ENCODE measurements around the gene SMYD3. TPM values are rescaled to one million over a fixed set of nuclear protein-coding genes. Genes with fewer than 3 reads are reported as not detected.

The SMYD3 gene
- total and polyA plus RNA-seq, 9 of the 15 experiments (the other 6 are each of a cell fraction or from before 2014, with no cell fraction given): 128 to 440 (median 197) TPM

DNA sequence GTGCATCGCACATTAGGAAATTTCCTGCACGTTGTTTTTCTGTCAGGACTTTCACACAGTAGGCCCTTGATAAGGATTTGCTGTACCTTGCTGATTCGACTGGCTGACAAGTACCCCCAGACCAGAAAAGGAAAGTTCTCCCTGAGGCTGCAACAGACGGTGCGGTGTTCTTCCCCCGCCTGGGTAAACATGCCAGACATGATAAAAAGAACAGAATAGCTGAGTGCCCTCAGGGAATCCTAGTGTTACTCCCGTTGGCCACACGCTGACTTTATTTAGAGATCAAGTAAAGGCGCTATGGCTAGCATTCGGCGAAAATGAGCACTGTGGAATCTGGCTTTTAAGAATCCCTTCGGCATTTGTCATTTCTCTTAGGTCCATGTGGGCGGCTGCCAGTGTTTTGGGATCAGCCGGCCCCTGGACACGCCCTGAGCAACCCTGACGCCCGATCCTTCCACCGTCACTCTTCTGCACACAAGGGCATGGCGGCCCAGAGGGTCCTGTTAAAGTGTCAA lies 744.6 kb downstream of the SMYD3 start:
- no peak overlapping the region for H3K4me3 ChIP-seq
- no peak overlapping the region for H2AFZ ChIP-seq (ENCODE audit: low read depth, low read length)
- intact Hi-C loops (cut with micrococcal nuclease) (no loop called here), in situ Hi-C loops (cut with MboI) (no loop called here)
- TF ChIP-seq RBM14 (IDR thresholded peaks at IDR 0.05; ENCODE audit: borderline replicate concordance, insufficient read depth, low read depth, low read length): no peak
- TF ChIP-seq, protein P1, sequence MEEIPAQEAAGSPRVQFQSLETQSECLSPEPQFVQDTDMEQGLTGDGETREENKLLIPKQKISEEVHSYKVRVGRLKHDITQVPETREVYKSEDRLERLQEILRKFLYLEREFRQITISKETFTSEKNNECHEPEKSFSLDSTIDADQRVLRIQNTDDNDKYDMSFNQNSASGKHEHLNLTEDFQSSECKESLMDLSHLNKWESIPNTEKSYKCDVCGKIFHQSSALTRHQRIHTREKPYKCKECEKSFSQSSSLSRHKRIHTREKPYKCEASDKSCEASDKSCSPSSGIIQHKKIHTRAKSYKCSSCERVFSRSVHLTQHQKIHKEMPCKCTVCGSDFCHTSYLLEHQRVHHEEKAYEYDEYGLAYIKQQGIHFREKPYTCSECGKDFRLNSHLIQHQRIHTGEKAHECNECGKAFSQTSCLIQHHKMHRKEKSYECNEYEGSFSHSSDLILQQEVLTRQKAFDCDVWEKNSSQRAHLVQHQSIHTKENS (CRISPR knock-in tag; IDR thresholded peaks at IDR 0.05): no peak
- no peak for TF ChIP-seq ARNT (IDR thresholded peaks at IDR 0.05)
- no peak for TF ChIP-seq SPI1 (IDR thresholded peaks at IDR 0.05; ENCODE audit: borderline replicate concordance, low read depth, low read length)
- TF ChIP-seq CBFA2T2 (conservative IDR thresholded peaks at IDR 0.05): no peak
- TF ChIP-seq KLF1 (tag; IDR thresholded peaks at IDR 0.05): no peak
- TF ChIP-seq ZNF436 (CRISPR knock-in tag; IDR thresholded peaks at IDR 0.05): no peak
- TF ChIP-seq GTF2F1 (IDR thresholded peaks at IDR 0.05; ENCODE audit: low read depth, low read length): no peak
- TF ChIP-seq MYNN (IDR thresholded peaks at IDR 0.05): no peak
- no peak for TF ChIP-seq MYNN (CRISPR knock-in tag; IDR thresholded peaks at IDR 0.05)
- no peak for TF ChIP-seq GATA2 (CRISPR knock-in tag; IDR thresholded peaks at IDR 0.05)
- TF ChIP-seq CEBPG (CRISPR knock-in tag; IDR thresholded peaks at IDR 0.05): no peak
- no peak for TF ChIP-seq CEBPG (tag; conservative IDR thresholded peaks at IDR 0.05 in 1 of 2, IDR thresholded peaks at IDR 0.05 in 1 of 2)
- TF ChIP-seq ZNF263 (CRISPR knock-in tag; IDR thresholded peaks at IDR 0.05; ENCODE audit: borderline replicate concordance): no peak
- TF ChIP-seq RCOR1 (IDR thresholded peaks at IDR 0.05; ENCODE audit: borderline replicate concordance in 1 of 2, low read depth in 2 of 2, low read length in 2 of 2): no peak
- TF ChIP-seq RAD51 (IDR thresholded peaks at IDR 0.05; ENCODE audit: borderline replicate concordance, low read depth): no peak
- no peak for TF ChIP-seq SAFB (IDR thresholded peaks at IDR 0.05; ENCODE audit: borderline replicate concordance, low read depth, low read length)
- no peak for TF ChIP-seq ZNF764 (CRISPR knock-in tag; IDR thresholded peaks at IDR 0.05; ENCODE audit: low read depth)
- TF ChIP-seq MBD2 (IDR thresholded peaks at IDR 0.05; ENCODE audit: borderline replicate concordance, low read depth): no peak
- TF ChIP-seq, protein P2, sequence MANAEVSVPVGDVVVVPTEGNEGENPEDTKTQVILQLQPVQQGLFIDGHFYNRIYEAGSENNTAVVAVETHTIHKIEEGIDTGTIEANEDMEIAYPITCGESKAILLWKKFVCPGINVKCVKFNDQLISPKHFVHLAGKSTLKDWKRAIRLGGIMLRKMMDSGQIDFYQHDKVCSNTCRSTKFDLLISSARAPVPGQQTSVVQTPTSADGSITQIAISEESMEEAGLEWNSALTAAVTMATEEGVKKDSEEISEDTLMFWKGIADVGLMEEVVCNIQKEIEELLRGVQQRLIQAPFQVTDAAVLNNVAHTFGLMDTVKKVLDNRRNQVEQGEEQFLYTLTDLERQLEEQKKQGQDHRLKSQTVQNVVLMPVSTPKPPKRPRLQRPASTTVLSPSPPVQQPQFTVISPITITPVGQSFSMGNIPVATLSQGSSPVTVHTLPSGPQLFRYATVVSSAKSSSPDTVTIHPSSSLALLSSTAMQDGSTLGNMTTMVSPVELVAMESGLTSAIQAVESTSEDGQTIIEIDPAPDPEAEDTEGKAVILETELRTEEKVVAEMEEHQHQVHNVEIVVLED (CRISPR knock-in tag; IDR thresholded peaks at IDR 0.05): no peak
- no peak for TF ChIP-seq NFYB (IDR thresholded peaks at IDR 0.05; ENCODE audit: extremely low read depth, insufficient read length)
- no peak overlapping the region for H3K27ac ChIP-seq (ENCODE audit: extremely low read depth, low read depth, low read length)
- no peaks in the 10 kb centered on the region for H3K9me3 ChIP-seq (replicated peaks; ENCODE audit: control insufficient read depth, insufficient read depth, low read depth, low read length)
- ATAC-seq (no peak), DNase-seq (ENCODE audit: extremely low read depth in 1 of 4, low spot score in 3 of 4) (no peak), FAIRE-seq (no peak)
- ChIA-PET POLR2A (interaction anchor here (1.1 kb wide), 1 partner anchor 22 kb away, joined by 4 read pairs; no protein-coding TSS in a partner anchor), CTCF (ENCODE audit: low intra/inter-chr PET ratio) (no interaction called here)
- H3K9me1 ChIP-seq (ENCODE audit: control insufficient read depth, insufficient read depth, low read length): no peaks in the 10 kb centered on the region
- H3K27me3 ChIP-seq (ENCODE audit: control insufficient read depth in 2 of 2, insufficient read depth in 2 of 2, low read length in 2 of 2): no peaks in the 10 kb centered on the region
- no peaks in the 10 kb centered on the region for H3K4me1 ChIP-seq (replicated peaks in 1 of 2; ENCODE audit: control insufficient read depth in 2 of 2, insufficient read depth in 2 of 2, low read length in 2 of 2)
- WGBS (ENCODE audit: insufficient coverage, low coverage, missing lambda C conversion rate): 95% methylated on average over 19 of the region's 19 CpGs
- no peaks in the 10 kb centered on the region for H3K79me2 ChIP-seq (ENCODE audit: control insufficient read depth, insufficient read depth, low read length)
- H4K20me1 ChIP-seq (replicated peaks; ENCODE audit: control insufficient read depth, insufficient read depth, low read length): 0 out of 2 replicates have a peak, but pooled peaks cover 3% of the 10 kb centered on the region
- H3K9ac ChIP-seq (ENCODE audit: insufficient read depth in 1 of 2, low read depth in 2 of 2, low read length in 2 of 2): no peak overlapping the region; a peak in 1 of 4 replicates
- BruUV-seq (replicated peaks): no TSS peak
- no peak overlapping the region for H3K4me2 ChIP-seq (ENCODE audit: insufficient read depth, low read length)
- peaks cover 68% of the 10 kb centered on the region; the same call in 2 of the 3 replicates for H3K36me3 ChIP-seq (ENCODE audit: control insufficient read depth, insufficient read depth, low read length)

Data from K562 (cell line).